ENCODE measurements around the gene HOXC4.
"Not testable (repeated sequence)": the region's sequence is repeated elsewhere in the genome, so short reads cannot be mapped to it uniquely, and the experiment has no call there.

Gene HOXC4

GRCh38 chr12:54080008-54080924 is 26.6 kb downstream of the HOXC4 start:
- in situ Hi-C loops (cut with MboI; ENCODE audit: low sequenced_read_pairs) = not testable (repeated sequence)

DNA sequence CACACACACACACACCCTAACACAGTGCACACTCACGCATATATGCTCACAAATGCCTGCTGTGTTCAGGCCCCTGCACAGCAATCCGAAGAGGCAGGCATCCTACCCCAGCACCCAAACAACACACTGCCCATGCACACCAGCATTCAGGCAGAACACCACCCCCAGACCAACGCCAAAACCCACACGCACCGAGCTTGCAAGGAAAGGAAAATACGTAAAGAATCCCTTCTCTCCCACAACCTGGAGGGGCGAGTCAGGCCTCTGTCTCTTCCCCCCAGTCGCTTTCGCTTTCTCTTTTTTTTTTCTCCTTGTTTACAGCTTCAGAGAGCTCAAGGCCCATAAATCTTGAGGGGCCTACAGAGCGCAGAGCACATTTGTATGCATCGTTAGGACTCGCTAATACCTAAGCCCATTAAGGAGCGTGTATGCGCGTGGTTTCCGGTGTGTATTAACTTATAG is 27.4 kb downstream of the HOXC4 start:
- in situ Hi-C loops (cut with MboI; ENCODE audit: low sequenced_read_pairs) = not testable (repeated sequence)

GRCh38 chr12:54081581-54082396 is 28.2 kb downstream of the HOXC4 start:
- in situ Hi-C loops (cut with MboI; ENCODE audit: low sequenced_read_pairs) = not testable (repeated sequence)

DNA sequence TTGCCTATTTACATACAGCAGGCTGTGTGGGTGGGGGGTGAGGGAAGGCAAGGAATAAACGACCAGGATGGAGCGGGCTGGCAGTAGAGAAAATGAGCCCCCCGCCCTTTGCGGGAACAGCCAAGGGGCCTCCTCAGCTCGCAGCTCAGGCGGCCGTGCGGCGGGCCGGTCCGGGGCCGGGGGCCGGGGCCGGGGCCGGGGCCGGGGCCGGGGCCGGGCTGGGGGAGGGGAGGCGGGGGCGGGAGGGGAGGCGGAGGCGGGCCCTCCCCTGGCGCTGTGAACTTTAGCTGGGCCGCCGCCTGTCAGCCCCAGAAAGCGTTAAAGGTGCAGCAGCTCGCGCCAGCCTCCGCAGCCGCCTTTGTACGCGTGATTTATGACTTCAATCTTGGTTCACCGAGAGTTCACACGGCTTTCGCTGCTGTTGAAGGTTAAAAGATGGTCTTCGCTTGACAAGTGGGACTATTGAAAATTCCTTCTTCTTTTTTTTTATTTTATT is 28.8 kb downstream of the HOXC4 start:
- in situ Hi-C loops (cut with MboI; ENCODE audit: low sequenced_read_pairs) = no loop called here

DNA sequence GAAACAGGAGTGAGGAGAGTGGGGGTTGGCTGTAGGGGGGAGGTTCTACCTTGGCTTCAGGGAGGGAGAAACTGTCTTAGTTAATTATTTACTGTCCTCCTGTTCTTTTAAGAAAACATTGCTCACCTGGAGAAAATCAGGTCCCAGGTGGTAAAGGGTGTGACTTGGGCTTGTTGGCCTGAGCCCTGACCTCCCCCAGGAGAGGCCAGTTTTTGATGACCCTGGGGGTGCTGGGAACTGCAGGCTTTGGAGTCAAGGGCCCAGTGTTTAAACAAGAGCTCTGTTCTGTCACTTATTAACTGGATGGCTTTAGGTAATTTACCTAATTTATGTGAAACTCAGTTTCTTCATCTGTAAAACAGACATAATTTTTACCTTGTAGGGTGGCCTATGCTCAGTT is 34.4 kb downstream of the HOXC4 start:
- in situ Hi-C loops (cut with MboI; ENCODE audit: low sequenced_read_pairs) = not testable (repeated sequence)

GRCh38 chr12:54089465-54089864 is 35.8 kb downstream of the HOXC4 start:
- in situ Hi-C loops (cut with MboI; ENCODE audit: low sequenced_read_pairs) = not testable (repeated sequence)

- in situ Hi-C loops (cut with MboI; ENCODE audit: low sequenced_read_pairs) = not testable (repeated sequence)
These were observed 36.7 kb downstream of the HOXC4 start for GRCh38 chr12:54090312-54090711.

DNA sequence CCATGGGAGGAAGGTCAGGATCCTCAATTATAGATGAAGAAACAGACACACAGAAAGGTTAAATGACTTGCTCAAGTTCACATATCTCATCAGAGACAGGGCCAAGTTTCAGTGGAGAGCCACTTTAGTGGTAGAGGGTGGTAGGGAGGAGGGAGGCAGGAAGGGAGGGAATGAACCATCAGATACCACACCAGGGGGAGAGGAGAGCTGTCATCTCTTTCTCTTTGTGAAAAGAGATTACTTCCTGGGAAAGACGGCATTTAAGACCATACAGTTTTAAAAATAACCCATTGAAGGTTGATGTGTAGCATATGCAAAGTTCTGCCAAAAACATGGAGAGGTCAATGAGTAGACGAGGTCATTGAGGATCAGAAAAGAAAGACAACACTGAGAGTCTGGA is 39.3 kb downstream of the HOXC4 start:
- in situ Hi-C loops (cut with MboI; ENCODE audit: low sequenced_read_pairs) = not testable (repeated sequence)

GRCh38 chr12:54095928-54096327 is 42.3 kb downstream of the HOXC4 start:
- in situ Hi-C loops (cut with MboI; ENCODE audit: low sequenced_read_pairs) = not testable (repeated sequence)

DNA sequence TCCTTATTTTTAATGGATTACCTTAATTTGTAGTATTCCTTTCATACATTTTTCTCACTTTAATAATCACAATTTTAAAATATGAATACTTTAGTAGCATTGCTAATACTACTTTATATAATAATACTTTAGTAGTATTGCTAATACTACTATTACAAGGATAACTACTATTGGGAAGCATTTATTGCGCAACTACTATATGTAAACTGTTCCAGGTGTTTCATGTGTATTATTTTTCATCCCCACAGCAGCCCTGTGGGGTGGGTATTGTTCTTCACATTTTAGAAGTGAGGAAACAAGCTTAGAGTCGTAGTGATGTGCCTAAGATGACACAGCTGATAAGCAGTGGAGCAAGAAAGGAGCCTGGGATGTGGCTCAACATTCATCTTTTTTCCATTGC is 45.0 kb downstream of the HOXC4 start:
- in situ Hi-C loops (cut with MboI; ENCODE audit: low sequenced_read_pairs) = not testable (repeated sequence)

- in situ Hi-C loops (cut with MboI; ENCODE audit: low sequenced_read_pairs) = not testable (repeated sequence)
These were observed 47.0 kb downstream of the HOXC4 start for GRCh38 chr12:54100588-54100987.

GRCh38 chr12:54102223-54102622 is 48.6 kb downstream of the HOXC4 start:
- in situ Hi-C loops (cut with MboI; ENCODE audit: low sequenced_read_pairs) = not testable (repeated sequence)

DNA sequence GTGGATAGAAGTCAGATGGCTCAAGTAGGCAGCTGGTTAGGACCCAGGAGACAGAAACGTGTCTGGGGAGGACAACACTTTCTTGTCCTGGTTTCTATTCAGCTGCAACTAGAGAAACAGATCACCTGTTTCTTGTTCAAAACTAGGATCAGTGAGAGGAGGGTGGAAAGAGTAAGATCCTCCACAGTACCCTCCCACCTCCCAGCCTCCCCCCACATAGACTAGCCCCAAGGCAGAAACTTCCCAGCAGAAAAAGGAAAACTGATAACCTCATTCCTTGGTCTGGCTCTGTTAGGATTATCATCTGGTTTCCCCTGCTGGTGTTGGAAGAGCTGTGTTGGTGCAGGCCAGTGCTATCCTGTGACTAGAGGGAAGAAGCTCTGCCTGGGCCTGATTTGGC is 50.2 kb downstream of the HOXC4 start:
- in situ Hi-C loops (cut with MboI; ENCODE audit: low sequenced_read_pairs) = not testable (repeated sequence)

All from hTERT RPE-1 (cell line).